AG04449 (cell line): Measurements from ENCODE around the gene THSD4.
"Not testable (repeated sequence)": the region's sequence is repeated elsewhere in the genome, so short reads cannot be mapped to it uniquely, and the experiment has no call there.

Experiments used
- CTCF ChIA-PET: fragments of 350-600 bp; formaldehyde crosslinking; extraction: SDS; loops from one replicate; lab custom pipeline; 2021; ENCODE audit warnings: antibody characterized with exemption; lab: Yijun Ruan, JAX
- POLR2A ChIA-PET: fragments of 400-600, 350-600 bp; formaldehyde crosslinking; extraction: SDS; loops from one replicate; lab custom pipeline; 2020; ENCODE audit warnings: antibody characterized with exemption, inconsistent platforms; lab: Yijun Ruan, JAX
- DNase-seq: peaks from one replicate; pipeline ENCODE4 v3.0.0-alpha.2; 2010; ENCODE audit warnings: low read depth, low spot score
- H3K4me3 ChIP-seq: 2 replicates; pipeline ENCODE4 v1.5.1; 2011; ENCODE audit warnings: low read depth, mild to moderate bottlenecking, control low read depth, low read length
- TF ChIP-seq, protein P1 (sequence below): IDR thresholded peaks from one replicate; pipeline ENCODE4 v1.5.1; 2011; ENCODE audit warnings: mild to moderate bottlenecking, moderate library complexity, low read length, control low read depth, inconsistent platforms; ENCODE audit not compliant: insufficient read depth; ENCODE audit errors: missing control alignments

The THSD4 gene

DNA sequence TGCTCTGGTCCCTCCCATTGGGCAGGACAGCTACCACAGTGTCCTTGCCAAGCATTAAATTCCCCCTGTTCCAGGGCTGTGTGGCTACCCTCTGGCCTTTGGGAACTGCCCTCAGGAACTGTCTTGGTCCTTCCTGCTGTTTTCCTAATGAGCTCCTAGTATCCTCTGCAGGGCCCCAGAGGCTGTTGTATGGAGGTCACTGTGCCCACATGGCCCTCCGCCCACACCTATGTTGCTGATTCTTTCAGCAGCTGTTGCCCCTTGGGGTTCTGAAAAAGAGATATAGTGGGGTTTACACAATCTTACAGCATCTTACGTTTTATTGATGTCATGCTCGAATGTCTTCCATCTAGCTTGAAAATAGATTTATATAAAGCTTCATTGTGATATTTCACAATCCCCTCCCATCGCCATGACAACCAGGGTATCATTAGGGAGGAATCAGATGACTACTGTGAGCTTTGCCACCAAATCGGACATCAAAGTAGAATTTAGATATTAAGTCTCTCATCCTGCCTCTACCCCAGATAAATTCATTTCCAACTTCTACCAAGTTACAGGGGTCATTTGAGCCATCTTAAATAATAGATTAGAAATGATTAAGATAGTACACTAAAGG, 598.0 kb downstream of the THSD4 start:
- ChIA-PET POLR2A (interaction anchor here (0.5 kb wide), 1 partner anchor 159 kb away, joined by 3 read pairs; no protein-coding TSS in a partner anchor), CTCF (interaction anchor here (1.0 to 12.4 kb wide), 6 partner anchors 14 to 264 kb away, joined by 3 to 99 read pairs (median 4); no protein-coding TSS in a partner anchor)
- DNase-seq = no peak
- no peak overlapping the region for H3K4me3 ChIP-seq
- TF ChIP-seq, protein P1, sequence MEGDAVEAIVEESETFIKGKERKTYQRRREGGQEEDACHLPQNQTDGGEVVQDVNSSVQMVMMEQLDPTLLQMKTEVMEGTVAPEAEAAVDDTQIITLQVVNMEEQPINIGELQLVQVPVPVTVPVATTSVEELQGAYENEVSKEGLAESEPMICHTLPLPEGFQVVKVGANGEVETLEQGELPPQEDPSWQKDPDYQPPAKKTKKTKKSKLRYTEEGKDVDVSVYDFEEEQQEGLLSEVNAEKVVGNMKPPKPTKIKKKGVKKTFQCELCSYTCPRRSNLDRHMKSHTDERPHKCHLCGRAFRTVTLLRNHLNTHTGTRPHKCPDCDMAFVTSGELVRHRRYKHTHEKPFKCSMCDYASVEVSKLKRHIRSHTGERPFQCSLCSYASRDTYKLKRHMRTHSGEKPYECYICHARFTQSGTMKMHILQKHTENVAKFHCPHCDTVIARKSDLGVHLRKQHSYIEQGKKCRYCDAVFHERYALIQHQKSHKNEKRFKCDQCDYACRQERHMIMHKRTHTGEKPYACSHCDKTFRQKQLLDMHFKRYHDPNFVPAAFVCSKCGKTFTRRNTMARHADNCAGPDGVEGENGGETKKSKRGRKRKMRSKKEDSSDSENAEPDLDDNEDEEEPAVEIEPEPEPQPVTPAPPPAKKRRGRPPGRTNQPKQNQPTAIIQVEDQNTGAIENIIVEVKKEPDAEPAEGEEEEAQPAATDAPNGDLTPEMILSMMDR = no peak

DNA sequence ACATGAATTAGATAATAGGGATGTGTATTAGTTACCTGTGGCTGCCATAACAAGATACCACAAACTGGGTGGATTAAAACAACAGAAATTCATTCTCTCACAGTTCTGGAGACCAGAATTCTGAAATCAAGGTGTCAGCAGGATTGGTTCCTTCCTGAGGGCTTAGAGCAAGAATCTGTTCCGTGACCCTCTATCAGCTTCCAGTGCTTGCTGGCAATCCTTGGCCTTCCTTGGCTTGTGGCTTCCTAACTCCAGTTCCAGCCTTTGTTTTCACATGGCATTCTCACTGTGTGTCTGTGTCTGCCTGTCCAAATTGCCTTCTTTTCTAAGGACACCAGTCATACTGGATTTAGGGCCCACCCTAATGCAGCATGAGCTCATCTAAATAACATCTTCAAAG, 600.6 kb downstream of the THSD4 start:
- ChIA-PET CTCF (interaction anchor here (12.4 kb wide), 1 partner anchor 13 kb away, joined by 99 read pairs; no protein-coding TSS in a partner anchor), POLR2A (no interaction called here)
- no peak overlapping the region for H3K4me3 ChIP-seq
- TF ChIP-seq, protein P1 = no peak
- DNase-seq = no peak

GRCh38 chr15:71716990-71717389, 601.7 kb downstream of the THSD4 start:
- no peak overlapping the region for H3K4me3 ChIP-seq
- TF ChIP-seq, protein P1 = no peak
- DNase-seq = no peak
- ChIA-PET CTCF (interaction anchor here (1.2 to 12.4 kb wide), 3 partner anchors 9 to 29 kb away, joined by 3 to 99 read pairs (median 5); no protein-coding TSS in a partner anchor), POLR2A (no interaction called here)

DNA sequence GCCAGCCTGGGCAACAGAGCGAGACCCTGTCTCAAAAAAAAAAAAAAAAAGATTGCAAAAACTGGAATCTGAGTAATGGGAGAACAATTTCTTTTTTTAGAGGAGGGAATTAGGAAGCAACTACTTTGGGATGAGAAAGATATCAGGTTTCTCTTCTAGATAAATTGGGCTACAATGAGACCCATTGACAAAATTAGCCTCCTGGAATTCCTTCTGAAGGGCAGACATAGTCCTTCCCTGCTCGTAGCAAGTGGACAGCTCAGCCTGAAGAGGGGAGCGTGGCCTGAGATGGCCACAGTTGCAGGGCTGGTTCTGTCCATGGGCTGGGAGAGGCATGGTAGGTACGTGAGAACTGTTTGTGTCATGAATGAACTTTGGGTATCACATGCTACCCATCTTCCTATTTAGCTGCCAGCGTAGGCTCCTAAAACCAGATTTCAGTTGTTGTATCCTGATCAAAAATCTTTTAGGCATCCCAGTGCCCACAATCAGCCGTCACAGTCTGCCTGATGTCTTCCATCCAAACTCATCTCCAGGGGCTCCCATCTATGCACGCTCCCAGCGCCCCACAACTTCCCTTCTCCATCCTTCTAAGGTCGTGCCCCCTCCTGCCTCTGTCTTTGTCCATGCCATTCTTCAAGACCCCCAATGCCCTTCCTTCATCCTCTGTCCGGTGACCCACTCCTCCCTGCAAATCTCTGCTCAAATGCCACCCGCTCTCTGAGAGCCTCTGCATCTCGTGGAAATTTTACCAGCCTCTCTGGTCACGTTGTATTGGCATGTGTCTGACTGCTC, 603.0 kb downstream of the THSD4 start:
- TF ChIP-seq, protein P1 = no peak
- POLR2A ChIA-PET = no interaction called here
- no peak for DNase-seq
- CTCF ChIA-PET = interaction anchor here (1.2 to 12.4 kb wide), 4 partner anchors 10 to 143 kb away, joined by 3 to 99 read pairs (median 8); no protein-coding TSS in a partner anchor
- no peak overlapping the region for H3K4me3 ChIP-seq

- TF ChIP-seq, protein P1 = no peak
- no peak for DNase-seq
- CTCF ChIA-PET = interaction anchor here (1.4 to 12.4 kb wide), 3 partner anchors 6 to 21 kb away, joined by 5 to 99 read pairs (median 6); no protein-coding TSS in a partner anchor
- POLR2A ChIA-PET = no interaction called here
- no peak overlapping the region for H3K4me3 ChIP-seq
These were observed 608.1 kb downstream of the THSD4 start for GRCh38 chr15:71723344-71723743.

- CTCF ChIA-PET = interaction anchor here (1.1 to 9.4 kb wide), 5 partner anchors 8 to 150 kb away, joined by 3 to 111 read pairs (median 10); no protein-coding TSS in a partner anchor
These were observed 610.1 kb downstream of the THSD4 start for GRCh38 chr15:71725207-71725955.

More at GRCh38 chr15:71725207-71725955, 610.1 kb downstream of the THSD4 start:
- DNase-seq, POLR2A ChIA-PET, H3K4me3 ChIP-seq: not testable (repeated sequence)
